GM20431 (cell line): ENCODE measurements around the gene ACTR8.

ENCODE experiments used
- in situ Hi-C: fragments of 300-500 bp; cut with MseI, MboI; formaldehyde crosslinking; loops from one replicate; pipeline ENCODE4 v1.15.0; 2020; ENCODE audit warnings: low sequenced_read_pairs; ENCODE audit not compliant: unreplicated experiment

Gene ACTR8

GRCh38 chr3:53836084-53836872, 45.7 kb downstream of the ACTR8 start:
- in situ Hi-C loops = no loop called here

GRCh38 chr3:53835257-53835656, 46.7 kb downstream of the ACTR8 start:
- in situ Hi-C loops = no loop called here

DNA sequence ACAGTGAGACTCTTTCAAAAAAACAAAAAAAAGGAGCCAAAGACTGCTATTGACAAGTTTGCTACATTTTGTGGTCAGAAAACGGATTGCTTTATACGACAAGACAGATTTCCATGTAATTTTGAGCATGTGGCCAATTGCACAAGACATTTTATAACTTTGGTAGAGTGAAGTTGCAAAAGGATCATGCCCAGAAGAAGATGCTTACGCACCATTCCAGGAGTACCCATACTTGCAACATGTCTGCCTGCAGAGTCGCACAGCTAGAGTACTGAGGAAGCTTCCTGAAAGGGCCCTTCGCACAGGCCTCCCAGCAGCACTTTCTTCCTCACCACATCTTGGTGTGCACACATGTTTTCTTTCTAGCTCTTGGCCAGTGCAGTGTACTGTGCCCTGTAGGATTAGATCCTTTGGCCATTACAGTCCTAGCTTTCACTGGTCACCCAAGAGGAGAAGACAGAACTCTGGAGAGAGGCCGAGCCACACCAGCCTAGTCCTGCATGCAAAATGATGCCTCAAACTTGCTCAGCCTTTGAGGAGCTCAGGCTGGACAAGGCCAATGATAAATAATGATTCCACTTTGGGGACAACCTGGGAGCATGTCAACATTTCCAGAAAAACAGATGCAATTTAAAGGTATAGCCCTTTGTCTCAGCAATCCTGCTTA, 47.4 kb downstream of the ACTR8 start:
- in situ Hi-C loops = no loop called here

- in situ Hi-C loops = no loop called here
Observed at GRCh38 chr3:53833700-53834099, 48.3 kb downstream of the ACTR8 start.

DNA sequence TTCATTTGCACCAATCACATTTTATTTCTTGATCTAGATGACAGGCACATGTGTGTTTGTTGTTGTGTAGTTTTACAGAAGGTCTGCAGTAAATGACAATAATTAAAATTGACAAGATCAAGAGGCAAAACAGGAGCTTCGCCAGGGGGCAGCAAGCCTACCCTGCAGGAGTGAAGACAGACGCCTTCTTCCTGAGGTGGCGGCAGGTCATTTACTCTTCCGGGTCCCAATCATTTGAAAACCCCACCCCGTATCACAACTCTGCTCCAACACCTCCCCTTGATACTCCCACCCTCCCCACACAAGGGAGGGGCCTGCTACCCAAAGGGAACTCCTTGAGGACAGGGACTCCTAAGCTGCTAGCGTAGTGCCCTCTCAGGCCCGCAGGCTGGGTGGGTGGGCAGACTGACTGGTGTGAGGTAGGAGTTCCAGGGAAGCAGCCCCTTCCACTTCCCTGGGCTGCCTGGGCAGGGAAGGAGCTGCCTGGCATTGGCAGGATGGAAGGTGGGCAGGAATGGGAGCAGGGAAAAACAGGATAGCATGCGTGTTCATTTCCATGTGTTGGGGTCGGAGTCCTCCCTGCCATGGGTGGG, 48.8 kb downstream of the ACTR8 start:
- in situ Hi-C loops = no loop called here

DNA sequence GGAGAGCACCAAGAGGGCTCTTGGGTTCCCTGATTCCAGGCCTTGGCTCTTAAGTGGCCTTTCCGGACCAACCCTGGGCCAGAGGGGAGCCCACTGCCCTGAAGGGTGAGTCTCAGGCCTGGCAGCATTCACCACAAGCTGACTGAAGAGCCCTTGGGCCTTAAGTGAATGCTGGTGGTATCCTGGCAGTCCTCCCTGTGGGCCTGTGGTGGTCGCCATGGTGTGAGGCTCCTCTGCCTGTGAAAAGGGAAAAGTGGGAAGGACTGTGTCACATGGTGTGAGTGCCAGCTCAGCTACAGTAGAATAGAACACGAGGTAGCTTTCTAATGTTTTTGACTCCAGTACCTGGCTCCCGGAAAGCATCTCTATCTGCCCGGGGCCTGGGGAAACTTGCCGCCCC, 51.0 kb downstream of the ACTR8 start:
- in situ Hi-C loops = no loop called here

- in situ Hi-C loops = no loop called here
Observed at GRCh38 chr3:53829605-53830004, 52.3 kb downstream of the ACTR8 start.

GRCh38 chr3:53828581-53828980, 53.4 kb downstream of the ACTR8 start:
- in situ Hi-C loops = no loop called here

DNA sequence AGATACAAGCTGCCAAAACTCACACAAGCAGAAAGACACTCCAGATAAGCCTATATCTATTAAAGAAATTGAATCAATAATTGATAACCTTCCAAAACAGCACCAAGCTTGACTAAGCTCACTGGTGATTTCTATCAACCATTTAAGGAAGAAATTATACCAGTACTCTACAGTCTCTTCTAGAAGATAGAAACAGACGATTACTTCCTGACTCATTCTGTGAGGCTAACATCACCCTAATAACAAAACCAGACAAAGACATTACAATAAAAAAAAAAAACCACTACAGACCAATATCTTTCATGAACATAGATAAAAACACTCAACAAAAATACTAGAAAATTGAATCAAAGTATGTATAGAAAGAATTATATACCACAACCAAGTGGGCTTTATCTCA, 55.9 kb downstream of the ACTR8 start:
- in situ Hi-C loops = no loop called here

DNA sequence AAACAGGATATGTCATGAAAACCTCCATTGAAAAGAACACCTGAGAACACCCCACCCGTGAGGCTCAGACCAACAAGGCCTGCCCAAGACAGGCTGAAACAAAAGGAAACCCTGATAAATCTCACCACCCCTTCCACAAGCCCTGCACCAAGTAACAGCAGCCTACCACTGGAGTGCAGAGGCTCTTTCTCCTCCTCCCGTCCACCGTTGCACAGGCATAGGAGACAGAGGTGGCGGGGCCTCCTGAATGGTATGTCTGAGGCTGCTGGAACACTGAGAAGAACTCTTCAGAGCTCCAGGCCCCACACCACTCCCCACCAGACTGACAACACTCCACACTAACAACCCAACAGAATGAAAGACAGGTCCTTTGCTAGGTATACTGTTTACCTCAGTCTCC, 57.2 kb downstream of the ACTR8 start:
- in situ Hi-C loops = no loop called here

- in situ Hi-C loops = no loop called here
Observed at GRCh38 chr3:53823956-53824657, 57.8 kb downstream of the ACTR8 start.

- in situ Hi-C loops = no loop called here
Observed at GRCh38 chr3:53823026-53823955, 58.7 kb downstream of the ACTR8 start.

GRCh38 chr3:53822331-53822741, 59.6 kb downstream of the ACTR8 start:
- in situ Hi-C loops = no loop called here

- in situ Hi-C loops = no loop called here
Observed at GRCh38 chr3:53821631-53822121, 60.3 kb downstream of the ACTR8 start.

DNA sequence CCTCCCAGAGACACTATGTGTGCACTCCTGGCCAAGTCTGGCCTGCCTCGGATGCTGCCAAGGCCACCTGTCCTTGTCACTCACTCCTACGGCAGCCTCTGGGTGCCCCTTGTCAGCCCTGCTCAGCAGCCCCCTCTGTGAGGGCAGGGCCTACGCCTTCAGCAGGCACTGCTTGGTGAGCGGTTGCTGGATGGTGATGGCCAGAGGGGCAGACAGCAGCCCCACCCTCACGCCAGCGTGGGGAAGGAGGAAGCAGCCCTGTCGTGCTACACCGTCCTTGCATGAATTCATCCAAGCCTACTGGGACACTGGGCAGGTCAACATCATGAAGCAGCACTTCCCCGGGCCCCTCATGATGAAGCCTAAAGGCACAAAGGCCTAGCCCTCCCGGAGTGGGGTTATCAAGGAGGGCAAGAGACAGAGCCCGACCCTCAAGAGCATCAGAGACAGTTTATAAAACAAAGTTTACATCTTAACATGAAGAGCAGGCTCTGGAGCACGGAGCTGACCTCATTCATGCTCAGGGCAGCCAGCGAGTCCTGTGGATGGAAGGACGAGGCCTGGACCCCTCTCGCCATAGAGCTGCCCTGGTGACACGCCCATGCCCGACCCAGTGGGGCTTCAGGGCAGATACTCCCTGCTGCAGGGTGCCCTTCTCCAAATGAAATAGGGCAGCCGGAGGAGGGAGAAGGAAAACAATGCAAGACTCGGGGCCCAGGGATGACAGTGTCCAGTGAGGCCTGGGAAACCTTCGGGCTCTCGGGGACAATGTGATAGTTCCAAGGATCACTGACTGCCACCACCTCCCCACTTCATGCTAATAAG, 61.0 kb downstream of the ACTR8 start:
- in situ Hi-C loops = no loop called here

GRCh38 chr3:53820084-53820483, 61.9 kb downstream of the ACTR8 start:
- in situ Hi-C loops = no loop called here

DNA sequence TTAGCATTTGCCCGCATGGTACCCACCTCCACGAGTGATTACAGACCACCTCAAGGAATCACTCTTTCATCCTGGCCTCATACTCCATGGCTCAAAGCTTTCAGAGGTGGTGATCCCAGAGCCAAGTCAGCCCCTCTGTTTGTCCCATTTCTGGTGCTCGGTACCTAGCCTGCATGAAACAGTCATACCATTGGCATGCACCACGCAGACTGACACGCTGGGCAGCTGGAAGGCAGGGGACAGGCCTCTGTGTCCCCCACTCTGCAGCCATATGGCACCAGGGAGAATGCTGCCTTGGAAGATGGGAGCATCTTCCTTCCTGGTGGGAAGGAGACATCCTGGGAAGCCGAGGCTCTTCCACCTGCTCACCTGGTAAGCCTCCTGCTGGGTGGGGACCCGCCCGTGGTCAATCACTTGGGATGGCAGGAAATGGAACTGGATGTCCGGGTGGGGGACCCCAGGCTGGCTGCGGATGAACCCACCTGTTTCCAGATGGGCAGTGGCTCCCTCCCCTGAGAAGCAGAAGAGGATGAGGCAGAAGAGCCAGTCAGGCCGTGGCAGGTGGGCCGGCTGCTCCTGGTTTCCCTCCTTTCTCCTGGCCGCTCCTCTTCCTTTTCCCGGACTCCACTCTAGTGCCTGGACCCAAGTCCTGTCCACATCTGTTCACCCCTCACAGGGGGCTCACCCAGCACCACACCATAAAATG, 62.6 kb downstream of the ACTR8 start:
- in situ Hi-C loops = no loop called here
